Suprapubic skin (tissue), 3 donors: Measurements from ENCODE around the gene CNTNAP4.

ENCODE experiments used
- POLR2A ChIP-seq, 2 donors: fragments of 450-650 bp; IDR thresholded peaks; one replicate each; pipeline ENCODE4 v1.6.1; 2017; ENCODE audit warnings: antibody characterized with exemption in 2 of 2, mild to moderate bottlenecking in 2 of 2, moderate library complexity in 2 of 2
- TF ChIP-seq, protein P1 (sequence below), 2 donors: fragments of 200-600 bp in 1 of 2; fragments of 450-650 bp in 1 of 2; sonication (generic) in 1 of 2; IDR thresholded peaks; one replicate each; pipeline ENCODE4 v1.5.1; 2016 to 2019; ENCODE audit warnings: antibody characterized with exemption in 2 of 2, mild to moderate bottlenecking in 1 of 2, moderate library complexity in 1 of 2

- TF ChIP-seq, protein P1, sequence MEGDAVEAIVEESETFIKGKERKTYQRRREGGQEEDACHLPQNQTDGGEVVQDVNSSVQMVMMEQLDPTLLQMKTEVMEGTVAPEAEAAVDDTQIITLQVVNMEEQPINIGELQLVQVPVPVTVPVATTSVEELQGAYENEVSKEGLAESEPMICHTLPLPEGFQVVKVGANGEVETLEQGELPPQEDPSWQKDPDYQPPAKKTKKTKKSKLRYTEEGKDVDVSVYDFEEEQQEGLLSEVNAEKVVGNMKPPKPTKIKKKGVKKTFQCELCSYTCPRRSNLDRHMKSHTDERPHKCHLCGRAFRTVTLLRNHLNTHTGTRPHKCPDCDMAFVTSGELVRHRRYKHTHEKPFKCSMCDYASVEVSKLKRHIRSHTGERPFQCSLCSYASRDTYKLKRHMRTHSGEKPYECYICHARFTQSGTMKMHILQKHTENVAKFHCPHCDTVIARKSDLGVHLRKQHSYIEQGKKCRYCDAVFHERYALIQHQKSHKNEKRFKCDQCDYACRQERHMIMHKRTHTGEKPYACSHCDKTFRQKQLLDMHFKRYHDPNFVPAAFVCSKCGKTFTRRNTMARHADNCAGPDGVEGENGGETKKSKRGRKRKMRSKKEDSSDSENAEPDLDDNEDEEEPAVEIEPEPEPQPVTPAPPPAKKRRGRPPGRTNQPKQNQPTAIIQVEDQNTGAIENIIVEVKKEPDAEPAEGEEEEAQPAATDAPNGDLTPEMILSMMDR (IDR thresholded peaks at IDR 0.05): no peak
- TF ChIP-seq POLR2A (IDR thresholded peaks at IDR 0.05): no peak
These were observed 234.0 kb downstream of the CNTNAP4 start for GRCh38 chr16:76511203-76511602.
